AG09319 (cell line): ENCODE measurements around the gene SLC22A14.

ENCODE experiments used
- DNase-seq: peaks from one replicate; pipeline ENCODE4 v3.0.0-alpha.2; 2010; ENCODE audit warnings: low read depth; ENCODE audit errors: extremely low read depth
- CTCF ChIP-seq: IDR thresholded peaks from 2 replicates; pipeline ENCODE4 v1.5.1; 2011; ENCODE audit warnings: low read depth, mild to moderate bottlenecking, inconsistent platforms, low read length, moderate library complexity

The SLC22A14 gene

GRCh38 chr3:38364721-38365400 lies 82.8 kb downstream of the SLC22A14 start:
- DNase-seq, result no peak
- TF ChIP-seq CTCF, result no peak

DNA sequence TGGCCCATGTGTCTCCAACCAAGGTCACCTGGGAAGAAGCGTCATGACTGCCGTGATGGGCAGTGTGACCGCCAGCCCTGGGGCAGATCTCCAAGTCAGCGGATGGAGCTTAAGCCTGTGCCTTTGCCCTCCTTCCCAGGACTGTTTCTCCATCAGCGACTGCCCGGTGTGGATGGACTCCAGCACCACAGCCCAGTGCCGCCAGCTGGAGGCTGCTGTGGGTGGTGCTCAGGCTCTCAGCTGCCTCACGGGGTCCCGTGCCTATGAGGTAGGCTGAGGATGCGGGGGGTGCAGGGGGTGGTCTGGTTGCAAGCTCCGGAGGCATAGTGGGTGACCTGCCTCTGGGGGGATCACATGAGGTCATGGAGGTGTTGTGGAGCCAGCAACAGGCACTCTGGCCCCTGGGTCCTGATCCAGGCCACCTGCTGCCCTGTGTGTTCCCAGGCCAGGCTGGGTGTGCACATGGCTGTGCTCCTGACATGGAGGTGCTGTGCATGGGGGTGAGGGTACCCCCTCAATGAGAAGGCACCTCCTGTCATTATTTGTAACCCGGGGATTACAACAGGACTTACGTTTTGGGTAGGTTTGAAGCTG lies 83.5 kb downstream of the SLC22A14 start:
- TF ChIP-seq CTCF, result no peak
- DNase-seq, result no peak

GRCh38 chr3:38366082-38366481 lies 84.0 kb downstream of the SLC22A14 start:
- TF ChIP-seq CTCF, result no peak
- DNase-seq, result no peak

DNA sequence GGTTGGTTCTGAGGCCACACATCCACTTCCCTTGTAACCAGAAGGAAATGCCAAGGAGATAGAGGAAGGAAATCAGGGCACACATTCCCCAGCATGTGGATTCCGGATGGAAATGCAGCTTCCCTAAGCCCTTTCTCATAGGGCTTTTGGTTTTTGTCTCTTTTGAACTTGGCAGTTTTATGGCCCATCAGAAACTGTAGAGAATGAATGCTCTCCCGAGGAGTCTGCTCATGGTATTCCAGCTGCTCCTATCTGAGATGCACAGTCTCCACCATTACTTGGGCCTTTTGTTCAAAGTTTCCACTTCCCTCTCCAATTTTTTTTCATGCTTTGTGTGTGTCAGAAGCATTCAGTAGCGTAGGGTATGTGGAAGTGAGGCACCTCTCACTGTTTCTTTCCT lies 85.7 kb downstream of the SLC22A14 start:
- no peak for DNase-seq
- TF ChIP-seq CTCF, result no peak
